Keratinocyte (primary cell): ENCODE data around the gene SSC4D.
"Not testable (repeated sequence)": the region's sequence is repeated elsewhere in the genome, so short reads cannot be mapped to it uniquely, and the experiment has no call there.

Experiments used
- EZH2 ChIP-seq: IDR thresholded peaks from one replicate; pipeline ENCODE4 v1.6.1; 2012; ENCODE audit warnings: inconsistent platforms, mild to moderate bottlenecking, low read length, moderate library complexity
- TF ChIP-seq, protein P1 (sequence below), 3 experiments: IDR thresholded peaks in 1 of 3; conservative IDR thresholded peaks in 1 of 3; optimal IDR thresholded peaks in 1 of 3; 2 replicates in 2 of 3; 3 replicates in 1 of 3; pipeline versions ENCODE3 to v1.5.1; 2011; ENCODE audit warnings: low read length in 3 of 3, mild to moderate bottlenecking in 3 of 3, moderate library complexity in 2 of 3, control low read depth in 1 of 3, inconsistent platforms in 1 of 3; ENCODE audit not compliant: insufficient read depth in 2 of 3; ENCODE audit errors: extremely low read depth in 1 of 3

DNA sequence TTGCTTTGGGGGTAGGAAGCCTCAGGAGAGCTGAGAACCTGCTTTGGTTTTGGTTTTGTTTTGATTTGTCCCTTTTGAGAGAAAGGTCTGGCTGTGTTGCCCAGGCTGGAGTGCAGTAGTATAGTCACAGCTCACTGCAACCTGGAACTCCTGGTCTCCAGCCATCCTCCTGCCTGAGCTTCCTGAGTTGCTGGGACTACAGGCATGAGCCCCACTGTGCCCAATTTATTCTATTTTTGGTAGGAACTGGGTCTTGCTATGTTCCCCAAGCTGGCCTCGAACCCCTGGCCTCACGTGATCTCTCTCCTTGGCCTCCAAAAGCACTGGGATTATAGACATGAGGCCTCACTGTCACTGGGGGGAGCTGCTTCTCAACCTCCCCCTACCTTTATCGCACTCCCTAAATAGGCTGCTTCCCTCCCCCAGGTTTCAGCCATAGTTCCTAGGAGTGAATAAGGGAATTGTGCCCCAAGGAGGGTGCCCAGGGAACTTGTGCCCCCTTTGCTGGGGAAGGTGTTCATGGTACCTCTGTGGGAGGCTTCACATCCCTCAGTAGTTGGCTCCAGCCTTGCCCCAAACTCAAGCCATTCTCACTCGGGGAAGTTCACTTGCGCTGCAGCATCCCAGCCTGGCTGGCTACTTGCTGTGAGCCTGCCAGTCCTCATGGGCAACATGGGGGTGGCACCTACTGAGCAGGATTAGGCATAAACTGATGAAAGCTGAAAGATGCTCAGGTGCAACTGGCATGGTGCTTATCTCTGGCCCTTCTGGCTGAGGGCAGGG, 33.4 kb upstream of the SSC4D start:
- TF ChIP-seq, protein P1, sequence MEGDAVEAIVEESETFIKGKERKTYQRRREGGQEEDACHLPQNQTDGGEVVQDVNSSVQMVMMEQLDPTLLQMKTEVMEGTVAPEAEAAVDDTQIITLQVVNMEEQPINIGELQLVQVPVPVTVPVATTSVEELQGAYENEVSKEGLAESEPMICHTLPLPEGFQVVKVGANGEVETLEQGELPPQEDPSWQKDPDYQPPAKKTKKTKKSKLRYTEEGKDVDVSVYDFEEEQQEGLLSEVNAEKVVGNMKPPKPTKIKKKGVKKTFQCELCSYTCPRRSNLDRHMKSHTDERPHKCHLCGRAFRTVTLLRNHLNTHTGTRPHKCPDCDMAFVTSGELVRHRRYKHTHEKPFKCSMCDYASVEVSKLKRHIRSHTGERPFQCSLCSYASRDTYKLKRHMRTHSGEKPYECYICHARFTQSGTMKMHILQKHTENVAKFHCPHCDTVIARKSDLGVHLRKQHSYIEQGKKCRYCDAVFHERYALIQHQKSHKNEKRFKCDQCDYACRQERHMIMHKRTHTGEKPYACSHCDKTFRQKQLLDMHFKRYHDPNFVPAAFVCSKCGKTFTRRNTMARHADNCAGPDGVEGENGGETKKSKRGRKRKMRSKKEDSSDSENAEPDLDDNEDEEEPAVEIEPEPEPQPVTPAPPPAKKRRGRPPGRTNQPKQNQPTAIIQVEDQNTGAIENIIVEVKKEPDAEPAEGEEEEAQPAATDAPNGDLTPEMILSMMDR (optimal IDR thresholded peaks at IDR 0.05 in 1 of 3, IDR thresholded peaks at IDR 0.05 in 1 of 3, conservative IDR thresholded peaks at IDR 0.05 in 1 of 3; ENCODE audit: extremely low read depth in 1 of 3, insufficient read depth in 2 of 3, low read length in 3 of 3): not testable (repeated sequence)
- TF ChIP-seq EZH2: not testable (repeated sequence)
